Keratinocyte (primary cell): ENCODE measurements around the gene CARMIL1.

ENCODE experiments used
- CTCF ChIP-seq, 3 experiments: IDR thresholded peaks in 1 of 3; conservative IDR thresholded peaks in 1 of 3; optimal IDR thresholded peaks in 1 of 3; 2 replicates in 2 of 3; 3 replicates in 1 of 3; pipeline versions ENCODE3 to v1.5.1; 2011; ENCODE audit warnings: low read length in 3 of 3, mild to moderate bottlenecking in 3 of 3, moderate library complexity in 2 of 3, control low read depth in 1 of 3, inconsistent platforms in 1 of 3; ENCODE audit not compliant: insufficient read depth in 2 of 3; ENCODE audit errors: extremely low read depth in 1 of 3
- EZH2 ChIP-seq: IDR thresholded peaks from one replicate; pipeline ENCODE4 v1.6.1; 2012; ENCODE audit warnings: inconsistent platforms, mild to moderate bottlenecking, low read length, moderate library complexity

- no peak for TF ChIP-seq CTCF (optimal IDR thresholded peaks at IDR 0.05 in 1 of 3, IDR thresholded peaks at IDR 0.05 in 1 of 3, conservative IDR thresholded peaks at IDR 0.05 in 1 of 3; ENCODE audit: extremely low read depth in 1 of 3, insufficient read depth in 2 of 3, low read length in 3 of 3)
- no peak for TF ChIP-seq EZH2
Observed at GRCh38 chr6:25254671-25255070, 24.5 kb upstream of the CARMIL1 start.
